DND-41 (cell line): Measurements from ENCODE around the gene AUTS2.
A peak's percentile ranks its signal among the peaks of the same experiment; 100 is the strongest.

ENCODE experiments used
- ATAC-seq: fragments of 200-7000 bp; cut with Tn5 transposase; 3 replicates; pipeline ENCODE4 v1.9.1; 2021; ENCODE audit warnings: low read depth; ENCODE audit not compliant: insufficient read depth
- DNase-seq: peaks from one replicate; pipeline ENCODE4 v3.0.0-alpha.2; 2020
- H2AFZ ChIP-seq: 2 replicates; pipeline ENCODE4 v1.6.0; 2012; ENCODE audit warnings: low read depth, low read length
- H3K27ac ChIP-seq: 2 replicates; pipeline ENCODE4 v1.5.1; 2012; ENCODE audit warnings: low read length, inconsistent platforms
- H3K27me3 ChIP-seq: fragments of 200-600 bp; sonication (generic); 2 replicates; pipeline ENCODE4 v1.6.0; 2012; ENCODE audit warnings: low read length, mild to moderate bottlenecking, inconsistent platforms; ENCODE audit not compliant: insufficient read depth, poor library complexity
- H3K36me3 ChIP-seq: 2 replicates; pipeline ENCODE4 v1.5.1; 2012; ENCODE audit warnings: low read length, inconsistent platforms; ENCODE audit not compliant: insufficient read depth
- H3K4me1 ChIP-seq: 2 replicates; pipeline ENCODE4 v1.5.1; 2012; ENCODE audit warnings: mild to moderate bottlenecking, low read length; ENCODE audit not compliant: insufficient read depth
- H3K4me2 ChIP-seq: 2 replicates; pipeline ENCODE4 v1.6.0; 2012; ENCODE audit warnings: mild to moderate bottlenecking, moderate library complexity, low read length, inconsistent platforms; ENCODE audit not compliant: insufficient read depth
- H3K4me3 ChIP-seq, 2 experiments: fragments of 200-600 bp in 1 of 2; shearing (Covaris generic) in 1 of 2; 2 replicates each; pipeline ENCODE4 v1.5.1; 2012 to 2016; ENCODE audit warnings: inconsistent platforms in 2 of 2, low read length in 2 of 2, mild to moderate bottlenecking in 2 of 2, low read depth in 1 of 2, moderate library complexity in 1 of 2
- H3K79me2 ChIP-seq: 2 replicates; pipeline ENCODE4 v1.6.0; 2012; ENCODE audit warnings: low read length, inconsistent platforms; ENCODE audit not compliant: insufficient read depth
- H3K9ac ChIP-seq: 2 replicates; pipeline ENCODE4 v1.6.0; 2012; ENCODE audit warnings: low read depth, mild to moderate bottlenecking, inconsistent platforms, low read length, moderate library complexity
- H3K9me3 ChIP-seq: 2 replicates; pipeline ENCODE4 v1.5.1; 2012; ENCODE audit warnings: low read length, moderate library complexity, mild to moderate bottlenecking, inconsistent platforms; ENCODE audit not compliant: insufficient read depth, severe bottlenecking
- H4K20me1 ChIP-seq: 2 replicates; pipeline ENCODE4 v1.6.0; 2012; ENCODE audit warnings: low read length; ENCODE audit not compliant: insufficient read depth
- CTCF ChIP-seq: IDR thresholded peaks from 2 replicates; pipeline ENCODE4 v1.5.1; 2012; ENCODE audit warnings: borderline replicate concordance, low read length, moderate library complexity, mild to moderate bottlenecking; ENCODE audit not compliant: poor library complexity, severe bottlenecking; ENCODE audit errors: extremely low read depth
- EZH2 ChIP-seq: IDR thresholded peaks from 3 replicates; pipeline ENCODE4 v1.6.1; 2012; ENCODE audit warnings: borderline replicate concordance, low read depth, mild to moderate bottlenecking, moderate library complexity, low read length, inconsistent platforms; ENCODE audit not compliant: severe bottlenecking

The AUTS2 gene

GRCh38 chr7:69959789-69960499 lies 361.7 kb downstream of the AUTS2 start:
- H3K36me3 ChIP-seq, result no peaks in the 10 kb centered on the region
- H3K4me1 ChIP-seq, result peaks cover 38% of the 10 kb centered on the region
- H3K4me3 ChIP-seq, result no peak overlapping the region
- no peaks in the 10 kb centered on the region for H3K27me3 ChIP-seq
- peaks cover 4% of the 10 kb centered on the region; the same call in 1 of the 2 replicates for H4K20me1 ChIP-seq
- ATAC-seq (no peak), DNase-seq (no peak)
- no peak overlapping the region for H3K9ac ChIP-seq
- no peaks in the 10 kb centered on the region for H3K9me3 ChIP-seq
- TF ChIP-seq CTCF (no peak), EZH2 (no peak)
- H3K4me2 ChIP-seq, result no peak overlapping the region
- peaks cover 27% of the 10 kb centered on the region for H3K79me2 ChIP-seq
- H3K27ac ChIP-seq, result no peak overlapping the region
- H2AFZ ChIP-seq, result no peak overlapping the region

- no peak overlapping the region for H3K4me2 ChIP-seq
- peaks cover 25% of the 10 kb centered on the region; the same call in 1 of the 2 replicates for H3K79me2 ChIP-seq
- peaks cover 30% of the 10 kb centered on the region for H3K4me1 ChIP-seq
- H3K9ac ChIP-seq, result no peak overlapping the region
- ATAC-seq (no peak), DNase-seq (no peak)
- H4K20me1 ChIP-seq, result peaks cover 4% of the 10 kb centered on the region; the same call in 1 of the 2 replicates
- H3K9me3 ChIP-seq, result no peaks in the 10 kb centered on the region
- H2AFZ ChIP-seq, result no peak overlapping the region
- no peak overlapping the region for H3K4me3 ChIP-seq
- H3K27me3 ChIP-seq, result no peaks in the 10 kb centered on the region
- H3K36me3 ChIP-seq, result no peaks in the 10 kb centered on the region
- H3K27ac ChIP-seq, result peak overlapping the region; percentile 87
- TF ChIP-seq CTCF, result no peak
- no peak for TF ChIP-seq EZH2
These were observed 363.2 kb downstream of the AUTS2 start for GRCh38 chr7:69961436-69961835.

- no peaks in the 10 kb centered on the region for H3K9me3 ChIP-seq
- H3K36me3 ChIP-seq, result no peaks in the 10 kb centered on the region
- peaks cover 25% of the 10 kb centered on the region; the same call in 1 of the 2 replicates for H3K79me2 ChIP-seq
- peaks cover 4% of the 10 kb centered on the region; the same call in 1 of the 2 replicates for H4K20me1 ChIP-seq
- TF ChIP-seq EZH2 (no peak), CTCF (no peak)
- DNase-seq, result peak; percentile 24
- H3K4me3 ChIP-seq, result peak overlapping the region in 1 of 2 experiments; percentile 34; a peak in 1 of 4 replicates
- peak; percentile 85 for ATAC-seq
- peak overlapping the region; percentile 32 for H3K9ac ChIP-seq
- H3K27ac ChIP-seq, result peak overlapping the region; percentile 87
- H3K4me1 ChIP-seq, result peaks cover 30% of the 10 kb centered on the region
- H3K27me3 ChIP-seq, result no peaks in the 10 kb centered on the region
- H2AFZ ChIP-seq, result no peak overlapping the region
- H3K4me2 ChIP-seq, result peak overlapping the region; percentile 54
These were observed 364.2 kb downstream of the AUTS2 start for GRCh38 chr7:69962186-69963065.
